GM12878 (cell line): ENCODE data around the gene RAB2B. TPM values are rescaled to one million over a fixed set of nuclear protein-coding genes. Genes with fewer than 3 reads are reported as not detected.
A peak's percentile ranks its signal among the peaks of the same experiment; 100 is the strongest.

Experiments used
- BCL11A ChIP-seq: IDR thresholded peaks from 2 replicates; pipeline ENCODE4 v1.6.1; 2011; ENCODE audit warnings: low read depth, low read length
- CEBPB ChIP-seq, 2 experiments: fragments of 150-350 bp in 1 of 2; IDR thresholded peaks; 2 replicates each; pipeline ENCODE4 v1.6.1; 2012 to 2014; ENCODE audit warnings: low read depth in 2 of 2, low read length in 2 of 2, borderline replicate concordance in 1 of 2, inconsistent platforms in 1 of 2
- E2F4 ChIP-seq: IDR thresholded peaks from 2 replicates; pipeline ENCODE4 v1.6.1; 2012; ENCODE audit warnings: low read depth, low read length, improper control_type of control experiment
- HDGF ChIP-seq: fragments of 450-650 bp; IDR thresholded peaks from 2 replicates; pipeline ENCODE4 v1.6.1; 2016; ENCODE audit warnings: antibody characterized with exemption
- MYC ChIP-seq: IDR thresholded peaks from 2 replicates; pipeline ENCODE4 v1.6.1; 2011; ENCODE audit warnings: mild to moderate bottlenecking, low read length, moderate library complexity, inconsistent platforms; ENCODE audit not compliant: insufficient read depth, insufficient replicate concordance, insufficient read length, severe bottlenecking
- NFYB ChIP-seq: IDR thresholded peaks from 2 replicates; pipeline ENCODE4 v1.6.1; 2011; ENCODE audit warnings: low read depth, mild to moderate bottlenecking, low read length, improper control_type of control experiment, moderate library complexity; ENCODE audit not compliant: insufficient read depth
- NR2C1 ChIP-seq: fragments of 450-650 bp; IDR thresholded peaks from 2 replicates; pipeline ENCODE4 v1.6.1; 2017; ENCODE audit warnings: antibody characterized with exemption, mild to moderate bottlenecking, moderate library complexity
- NR2F1 ChIP-seq: fragments of 450-650 bp; conservative IDR thresholded peaks from 2 replicates; pipeline ENCODE4 v1.6.1; 2017; ENCODE audit warnings: mild to moderate bottlenecking
- NRF1 ChIP-seq: conservative IDR thresholded peaks from 2 replicates; pipeline ENCODE4 v1.6.1; 2011; ENCODE audit warnings: mild to moderate bottlenecking, low read depth, low read length, improper control_type of control experiment
- POLR2AphosphoS5 ChIP-seq: IDR thresholded peaks from 2 replicates; pipeline ENCODE4 v1.6.1; 2011; ENCODE audit warnings: mild to moderate bottlenecking, low read length, inconsistent platforms
- PRDM15 ChIP-seq: fragments of 450-650 bp; formaldehyde crosslinking; IDR thresholded peaks from 2 replicates; pipeline ENCODE4 v1.4.0; 2020; ENCODE audit warnings: mild to moderate bottlenecking, moderate library complexity
- RB1 ChIP-seq: fragments of 450-650 bp; formaldehyde crosslinking; IDR thresholded peaks from 2 replicates; pipeline ENCODE4 v1.6.1; 2017; ENCODE audit warnings: mild to moderate bottlenecking, borderline replicate concordance
- RBBP5 ChIP-seq: fragments of 200-600 bp; sonication (generic); conservative IDR thresholded peaks from 2 replicates; pipeline ENCODE4 v1.6.1; 2016
- RUNX3 ChIP-seq: IDR thresholded peaks from 2 replicates; pipeline ENCODE4 v1.6.1; 2012; ENCODE audit warnings: low read length, inconsistent platforms
- SKIL ChIP-seq: fragments of 450-650 bp; IDR thresholded peaks from 2 replicates; pipeline ENCODE4 v1.6.1; 2017; ENCODE audit warnings: mild to moderate bottlenecking, low read depth, inconsistent platforms; ENCODE audit not compliant: poor library complexity, severe bottlenecking
- SRF ChIP-seq, 2 experiments: IDR thresholded peaks; 2 replicates each; pipeline ENCODE4 v1.6.1; 2011; ENCODE audit warnings: low read depth in 2 of 2, low read length in 2 of 2, mild to moderate bottlenecking in 1 of 2, moderate library complexity in 1 of 2
- ZNF24 ChIP-seq: fragments of 450-650 bp; IDR thresholded peaks from 2 replicates; pipeline ENCODE4 v1.6.1; 2017; ENCODE audit warnings: antibody characterized with exemption, mild to moderate bottlenecking
- ZNF274 ChIP-seq: IDR thresholded peaks from one replicate; pipeline ENCODE4 v1.8.0; 2011; ENCODE audit not compliant: insufficient read length, insufficient read depth
- polyA plus RNA-seq, 11 experiments: library from polyadenylated mRNA; depleted of rRNA in 4 of 11; unstranded in 6 of 11; stranded (reverse) in 5 of 11; fragments of >200 nt; fragmentation: Nextera tagmentation in 4 of 11; fragmentation: Illumina TruSeq in 1 of 11; extraction: Ambion mirVana in 4 of 11; extraction: Trizol in 1 of 11; gene quantifications; 1 replicate in 1 of 11; 2 replicates in 10 of 11; pipeline versions ENCODE4 v1.2.1 to v1.2.3, GENCODE V29; 2011 to 2016; ENCODE audit warnings: inconsistent platforms in 2 of 11, missing spikeins in 2 of 11, low read depth in 1 of 11
- total RNA-seq, 4 experiments: library from RNA; depleted of rRNA in 3 of 4; stranded (reverse); fragments of >200 nt in 3 of 4; fragmentation: Illumina TruSeq in 1 of 4; extraction: Trizol in 1 of 4; gene quantifications; 2 replicates each; pipeline versions ENCODE4 v1.2.1 to v1.2.3, GENCODE V29; 2013 to 2021
- TF ChIP-seq, protein P1 (sequence below): fragments of 450-650 bp; IDR thresholded peaks from 2 replicates; pipeline ENCODE4 v1.6.1; 2017; ENCODE audit warnings: mild to moderate bottlenecking
- TF ChIP-seq, protein P2 (sequence below): IDR thresholded peaks from 2 replicates; pipeline ENCODE4 v1.6.1; 2011; ENCODE audit warnings: mild to moderate bottlenecking, low read depth, low read length, moderate library complexity; ENCODE audit not compliant: insufficient replicate concordance

Gene RAB2B
- total and polyA plus RNA-seq, 10 of the 15 experiments (the other 5 are each of a cell fraction or from before 2014, with no cell fraction given) = 5.6 to 45.1 (median 12.5) TPM

GRCh38 chr14:21476925-21477681 lies at the start of gene RAB2B, which contains the start of gene TOX4 (continued):
- TF ChIP-seq, protein P1, sequence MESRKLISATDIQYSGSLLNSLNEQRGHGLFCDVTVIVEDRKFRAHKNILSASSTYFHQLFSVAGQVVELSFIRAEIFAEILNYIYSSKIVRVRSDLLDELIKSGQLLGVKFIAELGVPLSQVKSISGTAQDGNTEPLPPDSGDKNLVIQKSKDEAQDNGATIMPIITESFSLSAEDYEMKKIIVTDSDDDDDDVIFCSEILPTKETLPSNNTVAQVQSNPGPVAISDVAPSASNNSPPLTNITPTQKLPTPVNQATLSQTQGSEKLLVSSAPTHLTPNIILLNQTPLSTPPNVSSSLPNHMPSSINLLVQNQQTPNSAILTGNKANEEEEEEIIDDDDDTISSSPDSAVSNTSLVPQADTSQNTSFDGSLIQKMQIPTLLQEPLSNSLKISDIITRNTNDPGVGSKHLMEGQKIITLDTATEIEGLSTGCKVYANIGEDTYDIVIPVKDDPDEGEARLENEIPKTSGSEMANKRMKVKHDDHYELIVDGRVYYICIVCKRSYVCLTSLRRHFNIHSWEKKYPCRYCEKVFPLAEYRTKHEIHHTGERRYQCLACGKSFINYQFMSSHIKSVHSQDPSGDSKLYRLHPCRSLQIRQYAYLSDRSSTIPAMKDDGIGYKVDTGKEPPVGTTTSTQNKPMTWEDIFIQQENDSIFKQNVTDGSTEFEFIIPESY = no peak
- TF ChIP-seq NRF1 (no peak), HDGF (peak; percentile 91), PRDM15 (CRISPR knock-in tag) (no peak), RBBP5 (0 out of 2 replicates have a peak, but pooled peaks have one; percentile 49), ZNF274 (no peak), ZNF24 (no peak), NFYB (peak; percentile 88), RB1 (peak; percentile 48; the same call in 1 of the 2 replicates), BCL11A (no peak), RUNX3 (no peak; the same call in 1 of the 2 replicates), SKIL (peak; percentile 50), MYC (no peak), POLR2AphosphoS5 (peak; percentile 84), NR2F1 (peak; percentile 76), SRF (IDR thresholded peaks at IDR 0.05; ENCODE audit: low read depth in 2 of 2, low read length in 2 of 2) (no peak), E2F4 (0 out of 2 replicates have a peak, but pooled peaks have one; percentile 17), NR2C1 (peak; percentile 72), CEBPB (IDR thresholded peaks at IDR 0.05; ENCODE audit: borderline replicate concordance in 1 of 2, low read depth in 2 of 2, low read length in 2 of 2) (no peak)
- TF ChIP-seq, protein P2, sequence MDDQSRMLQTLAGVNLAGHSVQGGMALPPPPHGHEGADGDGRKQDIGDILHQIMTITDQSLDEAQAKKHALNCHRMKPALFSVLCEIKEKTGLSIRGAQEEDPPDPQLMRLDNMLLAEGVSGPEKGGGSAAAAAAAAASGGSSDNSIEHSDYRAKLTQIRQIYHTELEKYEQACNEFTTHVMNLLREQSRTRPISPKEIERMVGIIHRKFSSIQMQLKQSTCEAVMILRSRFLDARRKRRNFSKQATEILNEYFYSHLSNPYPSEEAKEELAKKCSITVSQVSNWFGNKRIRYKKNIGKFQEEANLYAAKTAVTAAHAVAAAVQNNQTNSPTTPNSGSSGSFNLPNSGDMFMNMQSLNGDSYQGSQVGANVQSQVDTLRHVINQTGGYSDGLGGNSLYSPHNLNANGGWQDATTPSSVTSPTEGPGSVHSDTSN = no peak
